Mesenchymal stem cell (in vitro differentiated cells and primary cell): ENCODE results near the gene PHKA2.

Source experiments
- DNase-seq: peaks from one replicate; pipeline ENCODE4 v3.0.0-alpha.2; 2013
- H2AFZ ChIP-seq: one replicate; pipeline ENCODE4 v1.6.1; 2013; ENCODE audit warnings: low read depth, mild to moderate bottlenecking, control low read depth, inconsistent platforms, low read length, moderate library complexity
- H2AK5ac ChIP-seq: 2 replicates; pipeline ENCODE4 v1.6.1; 2013; ENCODE audit warnings: low read length, moderate library complexity, mild to moderate bottlenecking, inconsistent platforms; ENCODE audit not compliant: severe bottlenecking
- H2BK120ac ChIP-seq: one replicate; pipeline ENCODE4 v1.6.1; 2013; ENCODE audit warnings: low read depth, mild to moderate bottlenecking, inconsistent platforms, low read length, moderate library complexity
- H2BK12ac ChIP-seq, 2 experiments: one replicate each; pipeline ENCODE4 v1.6.1; 2013; ENCODE audit warnings: inconsistent platforms in 2 of 2, low read length in 2 of 2, mild to moderate bottlenecking in 2 of 2, moderate library complexity in 2 of 2, control low read depth in 1 of 2
- H2BK15ac ChIP-seq: one replicate; pipeline ENCODE4 v1.6.1; 2013; ENCODE audit warnings: mild to moderate bottlenecking, low read depth, inconsistent platforms; ENCODE audit not compliant: poor library complexity, severe bottlenecking
- H2BK5ac ChIP-seq: 2 replicates; pipeline ENCODE4 v1.6.1; 2013; ENCODE audit warnings: low read depth, mild to moderate bottlenecking, low read length, control low read depth, inconsistent platforms; ENCODE audit not compliant: poor library complexity, severe bottlenecking
- H3K14ac ChIP-seq, 2 experiments: one replicate each; pipeline ENCODE4 v1.6.1; 2013; ENCODE audit warnings: inconsistent platforms in 2 of 2, low read length in 2 of 2, control low read depth in 1 of 2, mild to moderate bottlenecking in 1 of 2, moderate library complexity in 1 of 2
- H3K18ac ChIP-seq, 2 experiments: one replicate each; pipeline ENCODE4 v1.6.1; 2013; ENCODE audit warnings: inconsistent platforms in 2 of 2, low read length in 2 of 2, control low read depth in 1 of 2, low read depth in 1 of 2, mild to moderate bottlenecking in 1 of 2
- H3K23ac ChIP-seq, 2 experiments: one replicate each; pipeline ENCODE4 v1.6.1; 2013; ENCODE audit warnings: inconsistent platforms in 2 of 2, low read length in 2 of 2, mild to moderate bottlenecking in 2 of 2, moderate library complexity in 2 of 2, control low read depth in 1 of 2
- H3K27ac ChIP-seq: 2 replicates; pipeline ENCODE4 v1.5.1; 2013; ENCODE audit warnings: mild to moderate bottlenecking, moderate library complexity, low read length, control low read depth, inconsistent platforms; ENCODE audit not compliant: poor library complexity, severe bottlenecking
- H3K27me3 ChIP-seq, 2 experiments: 2 replicates each; pipeline versions ENCODE4 v1.6.1 to v1.7.0; 2013; ENCODE audit warnings: low read length in 2 of 2, mild to moderate bottlenecking in 2 of 2, moderate library complexity in 2 of 2, control low read depth in 1 of 2, inconsistent platforms in 1 of 2; ENCODE audit not compliant: control insufficient read depth in 1 of 2, insufficient read depth in 1 of 2
- H3K36me3 ChIP-seq, 2 experiments: 2 replicates each; pipeline versions ENCODE4 v1.6.1 to v1.7.0; 2013; ENCODE audit warnings: low read length in 2 of 2, control low read depth in 1 of 2, inconsistent platforms in 1 of 2, low read depth in 1 of 2, mild to moderate bottlenecking in 1 of 2; ENCODE audit not compliant: insufficient read depth in 2 of 2, control insufficient read depth in 1 of 2
- H3K4ac ChIP-seq, 2 experiments: one replicate each; pipeline ENCODE4 v1.6.1; 2013; ENCODE audit warnings: inconsistent platforms in 2 of 2, low read length in 2 of 2, mild to moderate bottlenecking in 2 of 2, moderate library complexity in 2 of 2, control low read depth in 1 of 2, low read depth in 1 of 2
- H3K4me1 ChIP-seq: 2 replicates; pipeline ENCODE4 v1.6.1; 2013; ENCODE audit warnings: low read depth, low read length, control low read depth; ENCODE audit not compliant: control insufficient read depth, insufficient read depth
- H3K4me2 ChIP-seq: 2 replicates; pipeline ENCODE4 v1.6.1; 2013; ENCODE audit warnings: low read length, mild to moderate bottlenecking, inconsistent platforms; ENCODE audit not compliant: poor library complexity, severe bottlenecking
- H3K4me3 ChIP-seq, 2 experiments: 2 replicates each; pipeline versions ENCODE4 v1.5.1 to v1.7.0; 2013; ENCODE audit warnings: low read length in 2 of 2, mild to moderate bottlenecking in 2 of 2, control low read depth in 1 of 2, low read depth in 1 of 2; ENCODE audit not compliant: insufficient read depth in 1 of 2
- H3K79me1 ChIP-seq: replicated peaks from 2 replicates; pipeline ENCODE4 v1.6.1; 2013; ENCODE audit warnings: mild to moderate bottlenecking, control low read depth, low read length, inconsistent platforms; ENCODE audit not compliant: poor library complexity, severe bottlenecking
- H3K9ac ChIP-seq: 2 replicates; pipeline ENCODE4 v1.7.0; 2013; ENCODE audit warnings: mild to moderate bottlenecking, low read length, moderate library complexity
- H3K9me3 ChIP-seq: 2 replicates; pipeline ENCODE4 v1.7.0; 2013; ENCODE audit warnings: mild to moderate bottlenecking, low read length; ENCODE audit not compliant: control insufficient read depth
- H4K8ac ChIP-seq: one replicate; pipeline ENCODE4 v1.6.1; 2013; ENCODE audit warnings: inconsistent platforms, mild to moderate bottlenecking, low read length, moderate library complexity
- H4K91ac ChIP-seq: one replicate; pipeline ENCODE4 v1.6.1; 2013; ENCODE audit warnings: mild to moderate bottlenecking, low read length, inconsistent platforms
- WGBS: methylation state at CpG from one replicate; pipeline ENCODE4 v1.1.7; 2013; ENCODE audit warnings: mixed read lengths; 5-methylcytosine and 5-hydroxymethylcytosine counted together

Gene PHKA2

GRCh38 chrX:18886005-18886343 is 97.9 kb downstream of the PHKA2 start:
- no peak for DNase-seq
- peak overlapping the region; percentile 64 for H2BK120ac ChIP-seq
- peaks cover 5% of the 10 kb centered on the region for H3K9me3 ChIP-seq
- H3K4me2 ChIP-seq = no peak overlapping the region
- no peak overlapping the region for H2AFZ ChIP-seq
- H3K79me1 ChIP-seq = no peaks in the 10 kb centered on the region
- peak overlapping the region in 1 of 2 experiments; percentile 97 for H3K14ac ChIP-seq
- H3K27ac ChIP-seq = no peak overlapping the region
- H4K8ac ChIP-seq = peak overlapping the region; percentile 28
- H2BK12ac ChIP-seq = peak overlapping the region; percentile 89 to 90
- no peak overlapping the region for H2BK5ac ChIP-seq
- no peak overlapping the region for H3K23ac ChIP-seq
- H3K27me3 ChIP-seq = peaks cover 0 to 40% of the 10 kb centered on the region in 2 experiments
- peak overlapping the region in 1 of 2 experiments; percentile 66 for H3K4me3 ChIP-seq
- H3K4ac ChIP-seq = no peak overlapping the region
- H3K36me3 ChIP-seq = peaks cover 0 to 2% of the 10 kb centered on the region in 2 experiments
- WGBS = 66% methylated on average over 9 of the region's 12 CpGs
- peak overlapping the region; percentile 68 for H4K91ac ChIP-seq
- peak overlapping the region; percentile 12 for H2BK15ac ChIP-seq
- peak overlapping the region; percentile 54 to 93 for H3K18ac ChIP-seq
- peak overlapping the region; percentile 61 for H3K9ac ChIP-seq
- H3K4me1 ChIP-seq = peaks cover 18% of the 10 kb centered on the region
- H2AK5ac ChIP-seq = no peak overlapping the region

GRCh38 chrX:18885328-18886004 is 98.4 kb downstream of the PHKA2 start:
- H3K23ac ChIP-seq = no peak overlapping the region
- H3K79me1 ChIP-seq = no peaks in the 10 kb centered on the region
- peaks cover 0 to 42% of the 10 kb centered on the region in 2 experiments for H3K27me3 ChIP-seq
- H3K9ac ChIP-seq = peak overlapping the region; percentile 61
- DNase-seq = peak; percentile 32
- H3K4me1 ChIP-seq = peaks cover 18% of the 10 kb centered on the region
- peak overlapping the region; percentile 68 for H4K91ac ChIP-seq
- no peak overlapping the region for H3K14ac ChIP-seq
- no peak overlapping the region for H3K27ac ChIP-seq
- no peak overlapping the region for H3K4me2 ChIP-seq
- peak overlapping the region in 1 of 2 experiments; percentile 66 for H3K4me3 ChIP-seq
- H2BK12ac ChIP-seq = no peak overlapping the region
- no peak overlapping the region for H2BK5ac ChIP-seq
- H3K9me3 ChIP-seq = peaks cover 5% of the 10 kb centered on the region
- WGBS = 58% methylated on average over 6 of the region's 8 CpGs
- no peak overlapping the region for H2BK15ac ChIP-seq
- H2AFZ ChIP-seq = no peak overlapping the region
- H2BK120ac ChIP-seq = peak overlapping the region; percentile 64
- H3K36me3 ChIP-seq = no peaks in the 10 kb centered on the region
- no peak overlapping the region for H3K4ac ChIP-seq
- H4K8ac ChIP-seq = no peak overlapping the region
- no peak overlapping the region for H2AK5ac ChIP-seq
- peak overlapping the region; percentile 54 to 93 for H3K18ac ChIP-seq

GRCh38 chrX:18884916-18885315 is 99.0 kb downstream of the PHKA2 start:
- Histone ChIP-seq H3K79me1 (no peaks in the 10 kb centered on the region), H2BK12ac (no peak overlapping the region), H3K4ac (no peak overlapping the region), H3K27me3 (peaks cover 0 to 47% of the 10 kb centered on the region in 2 experiments), H3K4me3 (no peak overlapping the region), H3K4me2 (no peak overlapping the region), H3K9me3 (peaks cover 5% of the 10 kb centered on the region), H2BK15ac (no peak overlapping the region), H3K14ac (no peak overlapping the region), H2BK120ac (no peak overlapping the region), H4K8ac (no peak overlapping the region), H3K23ac (no peak overlapping the region), H3K27ac (no peak overlapping the region), H3K36me3 (no peaks in the 10 kb centered on the region), H2AK5ac (no peak overlapping the region), H2AFZ (no peak overlapping the region), H4K91ac (no peak overlapping the region), H3K18ac (no peak overlapping the region), H2BK5ac (no peak overlapping the region), H3K9ac (no peak overlapping the region), H3K4me1 (peaks cover 18% of the 10 kb centered on the region)
- 53% methylated on average over 3 of the region's 4 CpGs for WGBS
- no peak for DNase-seq

GRCh38 chrX:18883961-18884765 is 99.8 kb downstream of the PHKA2 start:
- peaks cover 0 to 52% of the 10 kb centered on the region in 2 experiments for H3K27me3 ChIP-seq
- H2AFZ ChIP-seq = no peak overlapping the region
- WGBS = 94% methylated on average over 12 of the region's 16 CpGs

More at GRCh38 chrX:18883961-18884765, 99.8 kb downstream of the PHKA2 start:
- Histone ChIP-seq H4K8ac (no peak overlapping the region), H2BK12ac (no peak overlapping the region), H3K4me3 (no peak overlapping the region), H3K18ac (no peak overlapping the region), H3K4ac (no peak overlapping the region), H2BK5ac (no peak overlapping the region), H2BK15ac (no peak overlapping the region), H3K14ac (no peak overlapping the region), H3K23ac (no peak overlapping the region), H4K91ac (no peak overlapping the region), H3K4me1 (peaks cover 18% of the 10 kb centered on the region), H3K27ac (no peak overlapping the region), H3K9me3 (peaks cover 5% of the 10 kb centered on the region), H2BK120ac (no peak overlapping the region), H2AK5ac (no peak overlapping the region), H3K9ac (no peak overlapping the region), H3K79me1 (no peaks in the 10 kb centered on the region), H3K4me2 (no peak overlapping the region), H3K36me3 (no peaks in the 10 kb centered on the region)
- DNase-seq = no peak
